ENCODE data around the gene DMRTA1.

- TF ChIP-seq, protein P1, sequence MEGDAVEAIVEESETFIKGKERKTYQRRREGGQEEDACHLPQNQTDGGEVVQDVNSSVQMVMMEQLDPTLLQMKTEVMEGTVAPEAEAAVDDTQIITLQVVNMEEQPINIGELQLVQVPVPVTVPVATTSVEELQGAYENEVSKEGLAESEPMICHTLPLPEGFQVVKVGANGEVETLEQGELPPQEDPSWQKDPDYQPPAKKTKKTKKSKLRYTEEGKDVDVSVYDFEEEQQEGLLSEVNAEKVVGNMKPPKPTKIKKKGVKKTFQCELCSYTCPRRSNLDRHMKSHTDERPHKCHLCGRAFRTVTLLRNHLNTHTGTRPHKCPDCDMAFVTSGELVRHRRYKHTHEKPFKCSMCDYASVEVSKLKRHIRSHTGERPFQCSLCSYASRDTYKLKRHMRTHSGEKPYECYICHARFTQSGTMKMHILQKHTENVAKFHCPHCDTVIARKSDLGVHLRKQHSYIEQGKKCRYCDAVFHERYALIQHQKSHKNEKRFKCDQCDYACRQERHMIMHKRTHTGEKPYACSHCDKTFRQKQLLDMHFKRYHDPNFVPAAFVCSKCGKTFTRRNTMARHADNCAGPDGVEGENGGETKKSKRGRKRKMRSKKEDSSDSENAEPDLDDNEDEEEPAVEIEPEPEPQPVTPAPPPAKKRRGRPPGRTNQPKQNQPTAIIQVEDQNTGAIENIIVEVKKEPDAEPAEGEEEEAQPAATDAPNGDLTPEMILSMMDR (conservative IDR thresholded peaks at IDR 0.05; ENCODE audit: low read length), result no peak
- no peak for TF ChIP-seq EZH2phosphoT487 (IDR thresholded peaks at IDR 0.05; ENCODE audit: borderline replicate concordance)
Observed at GRCh38 chr9:22413884-22414283, 32.7 kb upstream of the DMRTA1 start.

Data from Loucy (cell line).